H9 (cell line): ENCODE results near the gene HEATR5B. TPM values are rescaled to one million over a fixed set of nuclear protein-coding genes. Genes with fewer than 3 reads are reported as not detected.

Source experiments
- DNase-seq: peaks from one replicate; pipeline ENCODE4 v3.0.0-alpha.2; 2017
- H2AFZ ChIP-seq: one replicate; pipeline ENCODE4 v1.6.1; 2013; ENCODE audit warnings: mild to moderate bottlenecking, low read length, control low read depth, moderate library complexity
- H2AK5ac ChIP-seq: 2 replicates; pipeline ENCODE4 v1.6.1; 2013; ENCODE audit warnings: low read length, control low read depth, mixed read lengths; ENCODE audit not compliant: insufficient read length
- H2BK120ac ChIP-seq: one replicate; pipeline ENCODE4 v1.6.1; 2013; ENCODE audit warnings: low read depth, mild to moderate bottlenecking, low read length, control low read depth, inconsistent platforms; ENCODE audit not compliant: poor library complexity, severe bottlenecking
- H2BK12ac ChIP-seq: 2 replicates; pipeline ENCODE4 v1.6.1; 2013; ENCODE audit warnings: low read length, control low read depth, mixed read lengths, low read depth; ENCODE audit not compliant: insufficient read length
- H2BK15ac ChIP-seq: 2 replicates; pipeline ENCODE4 v1.6.1; 2013; ENCODE audit warnings: low read depth, low read length, control low read depth
- H2BK20ac ChIP-seq: one replicate; pipeline ENCODE4 v1.6.1; 2013; ENCODE audit warnings: low read depth, mild to moderate bottlenecking, low read length, control low read depth, inconsistent platforms; ENCODE audit not compliant: poor library complexity, severe bottlenecking
- H2BK5ac ChIP-seq: 2 replicates; pipeline ENCODE4 v1.6.1; 2013; ENCODE audit warnings: low read length, control low read depth, mixed read lengths; ENCODE audit not compliant: insufficient read length
- H3K14ac ChIP-seq: 2 replicates; pipeline ENCODE4 v1.6.1; 2013; ENCODE audit warnings: low read length, control low read depth; ENCODE audit not compliant: insufficient read depth
- H3K18ac ChIP-seq: 2 replicates; pipeline ENCODE4 v1.6.1; 2013; ENCODE audit warnings: low read depth, mild to moderate bottlenecking, mixed read lengths, low read length, control low read depth; ENCODE audit not compliant: insufficient read length
- H3K23ac ChIP-seq: 2 replicates; pipeline ENCODE4 v1.6.1; 2013; ENCODE audit warnings: low read length, control low read depth, mixed read lengths, low read depth; ENCODE audit not compliant: insufficient read length
- H3K23me2 ChIP-seq: 2 replicates; pipeline ENCODE4 v1.6.1; 2013; ENCODE audit warnings: low read depth, mild to moderate bottlenecking, mixed read lengths, low read length, control low read depth; ENCODE audit not compliant: insufficient read length, poor library complexity, severe bottlenecking
- H3K27ac ChIP-seq: 2 replicates; pipeline ENCODE4 v1.5.1; 2013; ENCODE audit warnings: low read length, control low read depth, mixed read lengths, low read depth; ENCODE audit not compliant: insufficient read length
- H3K27me3 ChIP-seq: 2 replicates; pipeline ENCODE4 v1.6.1; 2013; ENCODE audit warnings: low read length, control low read depth, inconsistent platforms; ENCODE audit not compliant: insufficient read depth
- H3K4ac ChIP-seq: 2 replicates; pipeline ENCODE4 v1.6.1; 2013; ENCODE audit warnings: low read depth, mild to moderate bottlenecking, control low read depth, inconsistent platforms, low read length, moderate library complexity
- H3K4me1 ChIP-seq: 2 replicates; pipeline ENCODE4 v1.6.1; 2013; ENCODE audit warnings: low read length, control low read depth, inconsistent platforms; ENCODE audit not compliant: insufficient read depth
- H3K4me2 ChIP-seq: 2 replicates; pipeline ENCODE4 v1.6.1; 2013; ENCODE audit warnings: low read length, control low read depth, mixed read lengths; ENCODE audit not compliant: insufficient read length, insufficient read depth
- H3K56ac ChIP-seq: 2 replicates; pipeline ENCODE4 v1.6.1; 2013; ENCODE audit warnings: low read depth, mild to moderate bottlenecking, mixed read lengths, low read length, control low read depth; ENCODE audit not compliant: insufficient read length
- H3K79me1 ChIP-seq: 2 replicates; pipeline ENCODE4 v1.6.1; 2013; ENCODE audit warnings: low read depth, mild to moderate bottlenecking, moderate library complexity, low read length, control low read depth, inconsistent platforms; ENCODE audit not compliant: insufficient read depth, poor library complexity, severe bottlenecking
- H3K79me2 ChIP-seq: 2 replicates; pipeline ENCODE4 v1.6.1; 2013; ENCODE audit warnings: low read length, control low read depth, inconsistent platforms; ENCODE audit not compliant: insufficient read depth
- H3K9ac ChIP-seq: 2 replicates; pipeline ENCODE4 v1.6.1; 2013; ENCODE audit warnings: low read length, control low read depth, mixed read lengths; ENCODE audit not compliant: insufficient read length; ENCODE audit errors: extremely low read depth
- H3K9me3 ChIP-seq: one replicate; pipeline ENCODE4 v1.6.1; 2013; ENCODE audit warnings: low read depth, low read length, inconsistent platforms; ENCODE audit not compliant: control insufficient read depth
- H3T11ph ChIP-seq: one replicate; pipeline ENCODE4 v1.6.1; 2013; ENCODE audit warnings: mild to moderate bottlenecking, low read length, control low read depth, inconsistent platforms
- H4K20me1 ChIP-seq: one replicate; pipeline ENCODE4 v1.6.1; 2013; ENCODE audit not compliant: control insufficient read depth, insufficient read length, insufficient read depth
- H4K5ac ChIP-seq: 2 replicates; pipeline ENCODE4 v1.6.1; 2013; ENCODE audit warnings: low read depth, mild to moderate bottlenecking, mixed read lengths, low read length, control low read depth; ENCODE audit not compliant: insufficient read length
- H4K8ac ChIP-seq: replicated peaks from 2 replicates; pipeline ENCODE4 v1.6.1; 2013; ENCODE audit warnings: low read length, control low read depth, mixed read lengths, low read depth; ENCODE audit not compliant: insufficient read length
- H4K91ac ChIP-seq: 2 replicates; pipeline ENCODE4 v1.6.1; 2013; ENCODE audit warnings: low read depth, mild to moderate bottlenecking, moderate library complexity, mixed read lengths, low read length, control low read depth; ENCODE audit not compliant: insufficient read length
- H3K27ac Mint-ChIP-seq, 3 experiments: 2 replicates in 2 of 3; 3 replicates in 1 of 3; pipeline ENCODE4 v1.8.0; 2020 to 2021; ENCODE audit warnings: mixed read lengths in 3 of 3, mild to moderate bottlenecking in 1 of 3, moderate library complexity in 1 of 3
- H3K27me3 Mint-ChIP-seq: 2 replicates; pipeline ENCODE4 v1.8.0; 2021; ENCODE audit warnings: low read depth, mild to moderate bottlenecking, moderate library complexity, mixed read lengths
- H3K36me3 Mint-ChIP-seq, 3 experiments: 2 replicates in 2 of 3; 3 replicates in 1 of 3; pipeline ENCODE4 v1.8.0; 2020 to 2021; ENCODE audit warnings: low read depth in 3 of 3, mixed read lengths in 3 of 3; ENCODE audit not compliant: insufficient read depth in 1 of 3
- H3K4me1 Mint-ChIP-seq, 2 experiments: 2 replicates each; pipeline ENCODE4 v1.8.0; 2020; ENCODE audit warnings: mixed read lengths in 2 of 2
- H3K4me3 Mint-ChIP-seq, 2 experiments: 2 replicates in 1 of 2; 3 replicates in 1 of 2; pipeline ENCODE4 v1.8.0; 2020 to 2021; ENCODE audit warnings: mild to moderate bottlenecking in 2 of 2, mixed read lengths in 2 of 2, moderate library complexity in 1 of 2
- H3K9me3 Mint-ChIP-seq, 2 experiments: 2 replicates in 1 of 2; 3 replicates in 1 of 2; pipeline ENCODE4 v1.8.0; 2020; ENCODE audit warnings: mild to moderate bottlenecking in 2 of 2, mixed read lengths in 2 of 2, moderate library complexity in 1 of 2
- CTCF ChIP-seq: fragments of 200-600 bp; sonication (generic); conservative IDR thresholded peaks from 3 replicates; pipeline ENCODE4 v1.8.0; 2021; ENCODE audit warnings: antibody characterized with exemption, mild to moderate bottlenecking
- WGBS: extraction: QIAGEN DNeasy Blood & Tissue Kit; methylation state at CpG from one replicate; pipeline ENCODE4 v1.1.7; 2013; ENCODE audit warnings: missing lambda C conversion rate, low lambda C conversion rate, mixed read lengths; ENCODE audit not compliant: insufficient read length; ENCODE audit errors: extremely low coverage; 5-methylcytosine and 5-hydroxymethylcytosine counted together
- total RNA-seq: library from RNA; stranded (reverse); gene quantifications from 2 replicates; pipeline ENCODE4 v1.2.1, GENCODE V29; 2021

Gene HEATR5B
- total RNA-seq, 1 experiment from 2014 or later: 14.0 TPM

- Histone ChIP-seq H2BK5ac (no peak overlapping the region), H3K9me3 (no peaks in the 10 kb centered on the region), H3K23me2 (no peaks in the 10 kb centered on the region), H4K91ac (no peak overlapping the region), H3K4me2 (no peak overlapping the region), H3K14ac (no peak overlapping the region), H3K18ac (no peak overlapping the region), H2BK120ac (no peak overlapping the region), H2BK12ac (no peak overlapping the region), H2BK20ac (no peak overlapping the region), H3K4me1 (no peaks in the 10 kb centered on the region), H2BK15ac (no peak overlapping the region), H3K79me2 (no peaks in the 10 kb centered on the region), H3K27ac (no peak overlapping the region), H2AFZ (no peak overlapping the region), H3K23ac (no peak overlapping the region), H3K56ac (no peak overlapping the region), H3K4ac (no peak overlapping the region), H3T11ph (no peak overlapping the region), H4K8ac (no peak overlapping the region), H3K27me3 (no peaks in the 10 kb centered on the region), H2AK5ac (no peak overlapping the region), H3K79me1 (no peaks in the 10 kb centered on the region), H4K5ac (no peak overlapping the region), H4K20me1 (no peaks in the 10 kb centered on the region), H3K9ac (no peak overlapping the region)
- Mint-ChIP-seq H3K36me3 (no peaks in the 10 kb centered on the region; a peak in 2 of 7 replicates), H3K9me3 (no peaks in the 10 kb centered on the region), H3K4me3 (no peak overlapping the region), H3K4me1 (no peaks in the 10 kb centered on the region), H3K27ac (no peak overlapping the region), H3K27me3 (no peaks in the 10 kb centered on the region)
- DNase-seq: no peak
- no peak for TF ChIP-seq CTCF
- WGBS: no CpG with 5 or more reads among the region's 5 CpGs
These were observed 7.7 kb upstream of the HEATR5B start for GRCh38 chr2:37091873-37092272.
